HG03039 (cell line): ENCODE results near the gene ANO3.
"Not testable (repeated sequence)": the region's sequence is repeated elsewhere in the genome, so short reads cannot be mapped to it uniquely, and the experiment has no call there.

Source experiments
- ATAC-seq: cut with Tn5 transposase; IDR thresholded peaks from one replicate; pipeline ENCODE4 v1.9.1; 2021; ENCODE audit warnings: mild to moderate bottlenecking, moderate library complexity; ENCODE audit not compliant: unreplicated experiment

Gene ANO3

GRCh38 chr11:26618441-26618840, 286.5 kb downstream of the ANO3 start:
- no peak for ATAC-seq

- ATAC-seq: no peak
Observed at GRCh38 chr11:26620282-26621045, 288.5 kb downstream of the ANO3 start.

- no peak for ATAC-seq
Observed at GRCh38 chr11:26621132-26621531, 289.2 kb downstream of the ANO3 start.

DNA sequence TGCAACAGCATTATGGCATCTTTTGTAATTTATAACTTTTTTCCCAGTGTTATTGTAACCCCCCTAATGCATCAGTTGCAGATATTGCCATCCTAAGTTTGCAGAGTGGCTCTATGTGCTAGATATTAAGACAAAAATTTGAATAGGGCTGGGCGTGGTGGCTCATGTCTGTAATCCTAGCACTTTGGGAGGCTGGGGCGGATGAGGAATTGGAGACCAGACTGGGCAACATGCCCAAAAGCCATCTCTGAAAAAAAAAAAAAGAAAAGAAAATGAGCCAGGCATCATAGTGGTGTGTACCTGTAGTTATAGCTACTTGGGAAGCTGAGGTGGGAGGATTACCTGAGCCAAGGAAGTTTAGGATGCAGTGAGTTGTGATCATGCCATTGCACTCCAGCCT, 290.3 kb downstream of the ANO3 start:
- no peak for ATAC-seq

- ATAC-seq: no peak
Observed at GRCh38 chr11:26623076-26623659, 291.2 kb downstream of the ANO3 start.

- no peak for ATAC-seq
Observed at GRCh38 chr11:26626346-26626745, 294.4 kb downstream of the ANO3 start.

DNA sequence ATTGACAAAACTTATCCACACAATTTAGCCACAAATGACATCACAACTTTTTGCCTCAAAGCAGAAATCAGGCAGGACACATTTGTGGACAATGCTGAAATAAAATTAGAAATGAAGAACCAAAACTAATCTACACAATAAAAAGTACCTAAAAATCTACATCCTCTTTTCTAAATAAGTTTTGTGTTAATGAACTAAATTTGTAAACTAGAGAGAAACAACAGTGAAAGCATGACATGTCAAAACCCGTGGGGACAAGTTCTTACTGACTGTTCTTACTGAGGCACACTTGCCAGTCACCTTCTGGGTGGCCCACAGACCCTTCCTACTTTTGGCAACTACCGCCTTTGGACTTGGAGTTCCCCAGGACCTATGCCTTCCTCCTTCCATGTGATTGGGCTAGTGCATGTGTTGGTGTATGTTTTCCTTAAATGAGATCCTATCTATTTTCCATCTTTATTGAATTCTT, 300.8 kb downstream of the ANO3 start:
- ATAC-seq: peak; percentile 71

GRCh38 chr11:26643314-26643713, 311.4 kb downstream of the ANO3 start:
- not testable (repeated sequence) for ATAC-seq

- ATAC-seq: peak; percentile 90
Observed at GRCh38 chr11:26649884-26650283, 318.0 kb downstream of the ANO3 start.

GRCh38 chr11:26651916-26652315, 320.0 kb downstream of the ANO3 start:
- no peak for ATAC-seq

GRCh38 chr11:26655287-26655686, 323.4 kb downstream of the ANO3 start:
- no peak for ATAC-seq

- no peak for ATAC-seq
Observed at GRCh38 chr11:26662916-26663315, 331.0 kb downstream of the ANO3 start.

DNA sequence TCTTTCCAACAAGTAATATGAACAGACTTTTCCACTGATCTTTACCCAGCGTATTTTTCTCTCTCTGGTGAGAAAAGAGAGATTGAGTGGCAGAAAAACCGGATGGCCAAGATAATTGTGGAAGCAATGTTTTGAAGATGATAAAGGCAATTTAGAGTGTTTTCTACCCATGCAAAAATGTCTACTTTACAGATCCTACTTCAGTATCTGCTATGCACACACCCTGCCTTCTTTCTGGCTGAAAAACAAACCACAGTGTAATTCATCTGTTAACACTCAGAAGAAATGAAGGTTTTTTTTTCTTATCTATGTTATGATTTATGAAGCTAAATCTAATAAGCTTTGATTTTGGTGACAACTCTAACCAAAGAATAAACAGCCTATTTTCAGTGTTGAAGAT, 333.1 kb downstream of the ANO3 start:
- ATAC-seq: no peak

- ATAC-seq: no peak
Observed at GRCh38 chr11:26665946-26666345, 334.0 kb downstream of the ANO3 start.

DNA sequence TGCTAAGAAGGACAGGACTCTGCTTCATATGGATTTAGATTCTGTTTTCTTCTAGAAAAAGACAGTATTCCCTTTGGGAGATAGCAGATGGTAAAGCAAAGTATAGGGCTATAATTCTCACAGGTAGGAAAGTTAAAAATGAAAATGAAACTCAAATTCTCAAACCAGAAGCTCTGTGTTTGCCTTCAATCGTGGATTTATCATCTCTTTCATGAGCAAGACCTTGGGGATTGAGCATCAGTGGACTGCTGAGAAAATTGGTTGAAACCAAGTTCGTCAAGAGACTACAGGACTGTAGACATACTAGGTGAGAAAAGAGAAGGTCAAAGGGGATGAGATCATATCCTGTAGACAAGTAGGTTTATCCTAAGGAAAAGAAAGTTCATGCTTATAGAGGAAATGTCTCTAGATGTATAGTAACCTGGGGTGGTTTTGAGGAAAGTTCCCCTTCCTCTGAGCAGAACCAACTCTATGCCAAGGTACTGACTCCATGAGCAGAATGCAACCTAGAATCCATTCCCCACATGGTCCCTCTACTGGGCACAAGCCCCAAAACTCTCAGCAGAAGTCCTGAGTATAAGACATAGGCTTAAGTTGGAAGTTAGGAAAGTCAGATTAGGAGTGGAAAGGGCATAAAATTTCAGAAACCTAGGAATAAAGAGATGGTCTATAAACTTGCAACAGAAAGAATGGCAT, 343.5 kb downstream of the ANO3 start:
- no peak for ATAC-seq

GRCh38 chr11:26676641-26677040, 344.7 kb downstream of the ANO3 start:
- ATAC-seq: no peak

DNA sequence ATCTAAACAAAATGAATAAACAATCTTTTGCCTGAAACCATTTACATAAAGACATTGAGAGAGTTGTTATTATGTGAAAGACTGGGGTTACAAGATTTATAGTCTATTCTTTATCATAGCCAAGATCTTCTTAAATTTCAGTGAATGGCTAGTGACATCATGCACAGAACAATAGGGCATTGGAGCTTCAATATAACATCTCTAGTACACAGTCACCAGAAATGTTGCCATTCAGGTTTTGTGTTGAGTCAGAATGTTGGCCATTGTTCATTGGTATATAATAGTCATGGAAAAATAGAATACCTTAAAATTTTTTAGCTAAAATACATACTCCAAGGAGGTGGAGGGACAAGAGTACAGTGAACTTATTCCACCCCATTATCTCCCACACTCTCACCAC, 345.6 kb downstream of the ANO3 start:
- no peak for ATAC-seq

DNA sequence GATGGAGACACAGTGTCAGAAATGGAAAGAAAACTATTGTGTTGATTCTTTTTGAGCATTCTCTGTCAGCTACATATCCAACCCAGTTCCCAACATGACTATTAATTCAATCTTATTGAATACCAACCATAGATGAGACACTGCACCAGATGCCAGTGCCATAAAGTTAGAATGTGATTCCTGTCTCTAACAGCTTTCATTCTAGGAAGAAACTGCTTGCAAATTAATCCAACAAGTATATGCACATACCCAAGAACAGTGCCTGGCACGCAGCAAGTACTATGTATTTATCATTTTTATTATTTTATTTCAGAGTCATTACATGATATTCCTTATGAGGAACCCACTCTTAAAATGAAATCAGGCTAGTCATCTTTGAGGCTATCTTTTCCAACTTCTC, 355.4 kb downstream of the ANO3 start:
- no peak for ATAC-seq

DNA sequence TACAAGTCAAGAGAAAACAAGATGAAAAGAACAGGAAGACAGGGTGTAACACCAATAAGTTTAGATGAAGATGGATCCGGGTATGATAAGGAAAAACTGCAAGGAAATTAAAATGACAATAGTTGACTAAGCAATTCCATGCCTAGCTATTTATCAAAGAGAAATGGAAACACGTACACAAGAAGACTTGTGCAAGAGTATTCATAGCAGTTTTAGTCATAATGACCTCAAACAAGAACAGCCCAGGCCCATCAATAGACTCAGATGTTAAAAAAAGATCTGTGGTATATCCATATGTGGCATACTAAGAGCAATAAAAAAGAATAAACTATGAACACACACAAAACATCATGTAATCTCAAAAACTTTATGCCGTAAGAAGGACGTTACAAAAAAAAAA, 356.8 kb downstream of the ANO3 start:
- no peak for ATAC-seq

DNA sequence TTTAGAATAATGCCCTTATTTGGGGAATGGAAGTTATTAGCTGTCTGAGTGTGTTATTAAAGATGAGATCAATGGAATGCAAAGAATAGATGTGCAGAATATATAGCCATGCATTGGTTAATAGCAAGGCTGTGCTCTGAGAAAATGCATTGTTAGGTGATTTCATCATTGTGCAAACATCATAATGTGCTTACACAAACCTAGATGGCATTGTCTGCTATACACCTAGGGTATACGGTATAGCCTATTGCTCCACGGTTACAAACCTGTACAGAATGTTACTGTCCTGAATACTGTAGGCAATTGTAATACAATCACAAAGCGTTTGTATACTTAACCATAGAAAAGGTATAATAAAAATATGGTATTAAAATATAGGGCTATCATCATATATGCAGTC, 364.4 kb downstream of the ANO3 start:
- ATAC-seq: no peak

- no peak for ATAC-seq
Observed at GRCh38 chr11:26698224-26698623, 366.3 kb downstream of the ANO3 start.
